Adrenal gland (tissue), 12 donors: Measurements from ENCODE around the gene MRPL1. TPM values are rescaled to one million over a fixed set of nuclear protein-coding genes. Genes with fewer than 3 reads are reported as not detected.

Source experiments
- DNase-seq, 7 donors: peaks; one replicate each; pipeline ENCODE4 v3.0.0-alpha.2; 2019 to 2020
- H3K27ac ChIP-seq, 5 donors: fragments of 200-600 bp; sonication (generic) in 4 of 5; 1 replicate in 3 of 5; 2 replicates in 2 of 5; pipeline versions ENCODE4 v1.5.1 to v1.8.0; 2016 to 2020; ENCODE audit warnings: mild to moderate bottlenecking in 1 of 5
- H3K27me3 ChIP-seq: fragments of 200-600 bp; 2 replicates; pipeline ENCODE4 v1.8.0; 2021
- H3K36me3 ChIP-seq, 2 donors: fragments of 200-600 bp; replicated peaks in 1 of 2; 1 replicate in 1 of 2; 2 replicates in 1 of 2; pipeline versions ENCODE4 v1.5.1 to v1.8.0; 2018 to 2022
- H3K4me1 ChIP-seq, 2 donors: fragments of 200-600 bp; replicated peaks in 1 of 2; 1 replicate in 1 of 2; 2 replicates in 1 of 2; pipeline versions ENCODE4 v1.5.1 to v1.8.0; 2018 to 2021
- H3K4me3 ChIP-seq, 4 donors: fragments of 200-600 bp; sonication (generic) in 3 of 4; one replicate each; pipeline ENCODE4 v1.5.1; 2016 to 2018
- H3K9me3 ChIP-seq, 3 donors: fragments of 200-600 bp; sonication (generic) in 1 of 3; replicated peaks in 1 of 3; 1 replicate in 2 of 3; 2 replicates in 1 of 3; pipeline versions ENCODE4 v1.5.1 to v1.8.0; 2016 to 2021
- POLR2A ChIP-seq, 2 donors: fragments of 450-650 bp; IDR thresholded peaks; one replicate each; pipeline ENCODE4 v1.6.1; 2017; ENCODE audit warnings: antibody characterized with exemption in 2 of 2, mild to moderate bottlenecking in 2 of 2, moderate library complexity in 1 of 2
- WGBS, 4 donors: extraction: QIAGEN DNeasy Blood & Tissue Kit in 2 of 4; methylation state at CpG; one replicate each; pipeline versions ENCODE4 v1.1.5 to v1.1.7; 2013 to 2017; 5-methylcytosine and 5-hydroxymethylcytosine counted together
- intact Hi-C, 2 donors: fragments of 100-400 bp; cut with DNase I; formaldehyde crosslinking; loops; one replicate each; pipeline versions ENCODE4 v1.14.1 to v1.15.0; 2022 to 2023
- polyA plus RNA-seq, 3 donors: library from polyadenylated mRNA; stranded (reverse); fragments of 200-250 nt in 2 of 3; fragments of 350-450 nt in 1 of 3; fragmentation: Illumina TruSeq in 1 of 3; extraction: RNeasy Lipid Tissue Mini Kit (QIAGEN cat#74804) in 1 of 3; gene quantifications; one replicate each; pipeline ENCODE4 v1.2.3, GENCODE V29; 2013 to 2014
- total RNA-seq, 9 donors: library from RNA; depleted of rRNA in 4 of 9; stranded (reverse); fragments of >200 nt in 4 of 9; fragments of 120-200 nt in 1 of 9; fragmentation: NEBNext Ultra II Directional in 1 of 9; extraction: Animal tissue kit (Norgen Biotek cat#: 25700) in 1 of 9; gene quantifications; one replicate each; pipeline versions ENCODE4 v1.1.0 to v1.2.4, GENCODE V29; 2013 to 2023
- TF ChIP-seq, protein P1 (sequence below), 6 experiments: fragments of 450-650 bp in 4 of 6; fragments of 200-600 bp in 2 of 6; sonication (generic) in 1 of 6; IDR thresholded peaks; 1 replicate in 5 of 6; 2 replicates in 1 of 6; pipeline versions ENCODE4 v1.5.1 to v1.8.0; 2016 to 2021; ENCODE audit warnings: antibody characterized with exemption in 6 of 6, mild to moderate bottlenecking in 2 of 6, moderate library complexity in 1 of 6
- donor health status: healthy with polysubstance abuse.
- donor health status: Bipolar disorder and iron deficiency.
- donor health status: DM: yes; HTN: yes; CAD: no.
- donor health status: DM: no; HTN: no; CAD: no.
- donor health status: DM: no; HTN: no; CAD: no.
- donor health status: DM: yes; HTN: yes; CAD: no.

MRPL1 gene
- total and polyA plus RNA-seq, 12 donors: 14.3 to 65.3 (median 30.2) TPM

DNA sequence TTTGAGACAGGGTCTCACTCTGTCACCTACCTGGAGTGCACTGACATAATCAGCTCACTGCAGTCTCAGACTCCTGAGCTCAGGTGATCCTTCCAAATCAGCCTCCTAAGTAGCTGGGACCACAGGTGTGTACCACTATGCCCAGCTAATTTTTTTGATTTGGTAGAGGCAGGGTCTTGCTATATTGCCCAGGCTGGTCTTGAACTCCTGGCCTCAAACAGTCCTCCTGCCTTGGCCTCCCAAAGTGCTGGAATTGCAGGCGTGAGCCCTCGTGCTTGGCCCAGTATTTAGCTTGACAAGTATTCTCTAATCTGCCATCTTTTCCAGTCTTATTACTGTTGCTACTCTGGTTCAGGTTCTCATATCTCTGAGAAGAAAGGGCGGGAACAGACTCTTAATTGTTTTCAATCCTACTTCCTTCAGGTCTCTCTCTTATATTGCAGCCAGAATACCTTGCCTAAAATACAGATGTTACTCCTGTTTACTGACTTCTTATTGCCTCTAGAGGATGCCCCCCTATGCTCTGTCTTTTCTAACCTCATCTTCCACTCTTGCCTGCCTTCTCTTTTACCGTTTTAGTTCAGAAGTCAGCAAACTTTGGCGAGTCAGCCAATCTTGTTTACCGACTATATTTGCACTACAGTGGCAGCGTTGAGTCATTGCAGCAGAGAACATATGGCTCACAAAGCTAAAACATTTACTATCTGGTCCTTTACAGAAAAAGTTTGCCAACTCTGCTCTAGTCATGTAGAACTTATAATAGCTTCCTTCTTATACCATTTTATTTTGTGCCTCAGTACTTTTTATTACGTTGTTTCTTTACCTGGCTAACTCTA, 19.0 kb downstream of the MRPL1 start:
- Histone ChIP-seq H3K4me1 (peaks cover 0 to 9% of the 10 kb centered on the region in 2 donors), H3K9me3 (no peaks in the 10 kb centered on the region), H3K4me3 (no peak overlapping the region), H3K27me3 (no peaks in the 10 kb centered on the region), H3K36me3 (peaks cover 0 to 12% of the 10 kb centered on the region in 2 donors), H3K27ac (no peak overlapping the region)
- no peak for TF ChIP-seq POLR2A (IDR thresholded peaks at IDR 0.05)
- TF ChIP-seq, protein P1, sequence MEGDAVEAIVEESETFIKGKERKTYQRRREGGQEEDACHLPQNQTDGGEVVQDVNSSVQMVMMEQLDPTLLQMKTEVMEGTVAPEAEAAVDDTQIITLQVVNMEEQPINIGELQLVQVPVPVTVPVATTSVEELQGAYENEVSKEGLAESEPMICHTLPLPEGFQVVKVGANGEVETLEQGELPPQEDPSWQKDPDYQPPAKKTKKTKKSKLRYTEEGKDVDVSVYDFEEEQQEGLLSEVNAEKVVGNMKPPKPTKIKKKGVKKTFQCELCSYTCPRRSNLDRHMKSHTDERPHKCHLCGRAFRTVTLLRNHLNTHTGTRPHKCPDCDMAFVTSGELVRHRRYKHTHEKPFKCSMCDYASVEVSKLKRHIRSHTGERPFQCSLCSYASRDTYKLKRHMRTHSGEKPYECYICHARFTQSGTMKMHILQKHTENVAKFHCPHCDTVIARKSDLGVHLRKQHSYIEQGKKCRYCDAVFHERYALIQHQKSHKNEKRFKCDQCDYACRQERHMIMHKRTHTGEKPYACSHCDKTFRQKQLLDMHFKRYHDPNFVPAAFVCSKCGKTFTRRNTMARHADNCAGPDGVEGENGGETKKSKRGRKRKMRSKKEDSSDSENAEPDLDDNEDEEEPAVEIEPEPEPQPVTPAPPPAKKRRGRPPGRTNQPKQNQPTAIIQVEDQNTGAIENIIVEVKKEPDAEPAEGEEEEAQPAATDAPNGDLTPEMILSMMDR (IDR thresholded peaks at IDR 0.05): no peak
- 86 to 93% (median 91%) methylated on average over 8 of the region's 8 CpGs for WGBS, 4 donors
- no peak for DNase-seq
- intact Hi-C loops: no loop called here

DNA sequence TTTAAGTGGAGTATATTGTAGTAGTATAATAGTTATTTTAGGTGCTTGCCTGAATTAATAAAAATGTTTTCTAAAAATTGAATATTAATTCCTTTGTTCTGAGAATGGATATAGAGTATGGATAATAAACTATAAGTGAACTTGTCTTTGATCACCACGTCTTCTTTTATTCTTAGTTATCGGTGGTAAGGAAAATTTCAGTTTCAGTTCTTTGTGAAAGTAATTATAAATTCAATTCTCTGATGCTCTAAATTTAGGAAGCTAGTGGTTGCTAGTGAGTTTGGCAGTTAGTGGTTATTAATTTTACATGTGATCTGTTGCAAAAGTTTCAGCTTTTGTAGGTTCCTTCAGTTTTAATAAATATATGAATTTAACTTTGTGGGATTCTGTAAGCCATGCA, 30.8 kb downstream of the MRPL1 start:
- WGBS, 4 donors: 73 to 84% (median 79%) methylated on average over 2 of the region's 2 CpGs
- intact Hi-C loops: no loop called here
- no peaks in the 10 kb centered on the region for H3K27me3 ChIP-seq
- H3K27ac ChIP-seq: no peak overlapping the region
- no peak for DNase-seq
- no peaks in the 10 kb centered on the region for H3K36me3 ChIP-seq
- no peak overlapping the region for H3K4me3 ChIP-seq
- no peaks in the 10 kb centered on the region for H3K4me1 ChIP-seq
- no peak for TF ChIP-seq POLR2A (IDR thresholded peaks at IDR 0.05)
- TF ChIP-seq, protein P1 (IDR thresholded peaks at IDR 0.05): no peak
- H3K9me3 ChIP-seq: no peaks in the 10 kb centered on the region

DNA sequence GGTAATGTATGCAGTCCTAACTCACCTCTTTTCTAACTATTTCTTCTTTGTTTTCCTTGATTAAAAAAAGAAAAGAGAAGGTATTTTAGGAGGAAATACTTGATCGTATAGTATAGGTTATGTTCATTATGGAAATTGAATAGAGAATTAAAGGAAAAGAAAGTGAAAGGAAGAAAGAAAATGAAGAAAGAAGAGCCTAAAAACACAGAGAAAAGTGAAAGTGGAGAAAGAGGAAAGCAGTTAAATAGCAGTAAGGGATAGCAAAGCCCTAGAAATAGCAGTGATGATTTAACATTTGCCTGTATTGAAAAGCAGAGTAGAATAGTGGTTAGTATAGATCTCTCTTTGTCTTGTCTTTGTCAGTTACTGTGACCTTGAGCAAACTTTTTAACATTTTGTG, 37.0 kb downstream of the MRPL1 start:
- Histone ChIP-seq H3K4me1 (no peaks in the 10 kb centered on the region), H3K27me3 (no peaks in the 10 kb centered on the region), H3K27ac (no peak overlapping the region), H3K4me3 (no peak overlapping the region), H3K9me3 (no peaks in the 10 kb centered on the region), H3K36me3 (no peaks in the 10 kb centered on the region)
- no peak for DNase-seq
- no peak for TF ChIP-seq POLR2A (IDR thresholded peaks at IDR 0.05)
- TF ChIP-seq, protein P1 (IDR thresholded peaks at IDR 0.05): no peak
- intact Hi-C loops: no loop called here
- WGBS, 4 donors: 45 to 69% (median 56%) methylated on average over 1 of the region's 1 CpG

DNA sequence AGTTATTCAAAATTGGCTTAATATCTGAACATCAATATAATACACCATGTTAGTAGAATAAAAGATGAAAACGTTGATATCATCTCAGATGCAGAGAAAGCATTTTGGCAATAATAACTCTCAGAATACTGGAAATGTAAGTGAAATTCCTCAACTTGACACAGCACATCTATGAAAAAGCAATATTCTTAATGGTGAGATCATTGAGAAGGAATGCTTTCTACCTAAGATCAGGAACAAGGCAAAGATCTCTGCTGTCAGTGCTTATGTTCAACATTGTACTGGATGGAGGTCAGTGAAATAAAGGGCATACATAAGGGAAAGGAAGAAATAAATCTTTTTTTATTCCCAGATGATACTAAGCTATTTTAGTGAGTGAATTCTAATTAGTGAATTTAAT, 40.6 kb downstream of the MRPL1 start:
- intact Hi-C loops: no loop called here
- no peaks in the 10 kb centered on the region for H3K9me3 ChIP-seq
- H3K4me1 ChIP-seq: no peaks in the 10 kb centered on the region
- TF ChIP-seq, protein P1 (IDR thresholded peaks at IDR 0.05): no peak
- no peak for TF ChIP-seq POLR2A (IDR thresholded peaks at IDR 0.05)
- H3K4me3 ChIP-seq: no peak overlapping the region
- DNase-seq: no peak
- 93 to 100% (median 97%) methylated on average over 1 of the region's 1 CpG for WGBS, 4 donors
- no peak overlapping the region for H3K27ac ChIP-seq
- no peaks in the 10 kb centered on the region for H3K27me3 ChIP-seq
- no peaks in the 10 kb centered on the region for H3K36me3 ChIP-seq
